ENCODE data around the gene TSN.

- TF ChIP-seq CTCF (IDR thresholded peaks at IDR 0.05): no peak
- TF ChIP-seq POLR2A (IDR thresholded peaks at IDR 0.05): no peak
Observed at GRCh38 chr2:121791290-121791689, 35.8 kb downstream of the TSN start.
